HepG2 (cell line): Measurements from ENCODE around the gene ACP7. TPM values are rescaled to one million over a fixed set of nuclear protein-coding genes. Genes with fewer than 3 reads are reported as not detected.

Experiments
- ETV5 ChIP-seq: IDR thresholded peaks from 2 replicates; pipeline ENCODE4 v1.6.1; 2018; ENCODE audit warnings: missing biosample characterization, missing genetic modification reagents, inconsistent platforms, borderline replicate concordance
- FLYWCH1 ChIP-seq: sonication (generic); formaldehyde crosslinking; IDR thresholded peaks from 2 replicates; pipeline ENCODE4 v1.8.1; 2023; ENCODE audit warnings: mild to moderate bottlenecking, missing genetic modification reagents
- MYC ChIP-seq: sonication (generic); formaldehyde crosslinking; IDR thresholded peaks from 2 replicates; pipeline ENCODE4 v1.9.0; 2021; ENCODE audit warnings: missing genetic modification reagents, borderline replicate concordance
- NPAS2 ChIP-seq: sonication (generic); formaldehyde crosslinking; IDR thresholded peaks from 2 replicates; pipeline ENCODE4 v1.8.0; 2022; ENCODE audit warnings: mild to moderate bottlenecking, missing genetic modification reagents, borderline replicate concordance
- PATZ1 ChIP-seq: sonication (generic); formaldehyde crosslinking; IDR thresholded peaks from 2 replicates; pipeline ENCODE4 v1.4.0; 2020; ENCODE audit warnings: missing genetic modification reagents
- RORA ChIP-seq: sonication (generic); formaldehyde crosslinking; IDR thresholded peaks from 2 replicates; pipeline ENCODE4 v1.5.0; 2020; ENCODE audit warnings: mild to moderate bottlenecking, missing genetic modification reagents, moderate library complexity
- SAP130 ChIP-seq: IDR thresholded peaks from 2 replicates; pipeline ENCODE4 v1.6.1; 2016; ENCODE audit warnings: low read depth
- SOX13 ChIP-seq, 3 experiments: fragments of 450-650 bp in 1 of 3; sonication (generic) in 1 of 3; formaldehyde crosslinking in 1 of 3; IDR thresholded peaks in 2 of 3; conservative IDR thresholded peaks in 1 of 3; 2 replicates each; pipeline versions ENCODE4 v1.5.0 to v1.6.1; 2016 to 2020; ENCODE audit warnings: antibody characterized with exemption in 1 of 3, mild to moderate bottlenecking in 1 of 3, missing compliant biosample characterization in 1 of 3, missing genetic modification reagents in 1 of 3, moderate library complexity in 1 of 3
- SSRP1 ChIP-seq: IDR thresholded peaks from 2 replicates; pipeline ENCODE4 v1.6.1; 2016; ENCODE audit warnings: control low read depth
- ZIK1 ChIP-seq: sonication (generic); formaldehyde crosslinking; IDR thresholded peaks from 2 replicates; pipeline ENCODE4 v1.5.0; 2020; ENCODE audit warnings: mild to moderate bottlenecking, low read depth, missing genetic modification reagents, borderline replicate concordance
- ZNF484 ChIP-seq: sonication (generic); formaldehyde crosslinking; IDR thresholded peaks from 2 replicates; pipeline ENCODE4 v1.5.1; 2020; ENCODE audit warnings: mild to moderate bottlenecking, low read depth, missing genetic modification reagents, borderline replicate concordance
- ZNF660 ChIP-seq: sonication (generic); formaldehyde crosslinking; IDR thresholded peaks from 2 replicates; pipeline ENCODE4 v1.5.1; 2020; ENCODE audit warnings: mild to moderate bottlenecking, low read depth, missing genetic modification reagents, borderline replicate concordance
- ZNF710 ChIP-seq: sonication (generic); formaldehyde crosslinking; IDR thresholded peaks from 2 replicates; pipeline ENCODE4 v1.5.0; 2020; ENCODE audit warnings: mild to moderate bottlenecking, missing genetic modification reagents, borderline replicate concordance
- ZNF780A ChIP-seq: sonication (generic); formaldehyde crosslinking; IDR thresholded peaks from 2 replicates; pipeline ENCODE4 v1.8.0; 2022; ENCODE audit warnings: mild to moderate bottlenecking, missing genetic modification reagents, moderate library complexity
- polyA plus RNA-seq, 8 experiments: library from polyadenylated mRNA; depleted of rRNA in 3 of 8; stranded (reverse) in 7 of 8; unstranded in 1 of 8; fragments of >200 nt; fragmentation: Illumina TruSeq in 4 of 8; extraction: Trizol in 4 of 8; gene quantifications; 2 replicates each; pipeline versions ENCODE4 v1.2.1 to v1.2.3, GENCODE V29; 2011 to 2016; ENCODE audit warnings: low read depth in 4 of 8, missing spikeins in 1 of 8, mixed read lengths in 1 of 8; ENCODE audit not compliant: insufficient read depth in 1 of 8
- total RNA-seq, 5 experiments: library from RNA; depleted of rRNA; stranded (reverse); fragments of >200 nt; fragmentation: Illumina TruSeq; extraction: Trizol; gene quantifications; 2 replicates each; pipeline ENCODE4 v1.2.3, GENCODE V29; 2016; ENCODE audit warnings: low read depth in 1 of 5
- TF ChIP-seq, protein P1 (sequence below): sonication (generic); formaldehyde crosslinking; IDR thresholded peaks from 2 replicates; pipeline ENCODE4 v1.8.1; 2023; ENCODE audit warnings: mild to moderate bottlenecking, missing genetic modification reagents
- TF ChIP-seq, protein P2 (sequence below): sonication (generic); formaldehyde crosslinking; IDR thresholded peaks from 2 replicates; pipeline ENCODE4 v1.4.0; 2020; ENCODE audit warnings: missing genetic modification reagents
- TF ChIP-seq, protein P3 (sequence below): sonication (generic); formaldehyde crosslinking; IDR thresholded peaks from 2 replicates; pipeline ENCODE4 v1.9.0; 2021; ENCODE audit warnings: missing genetic modification reagents, borderline replicate concordance

The ACP7 gene
- total and polyA plus RNA-seq, 2 of the 13 experiments (the other 11 are each of a cell fraction or from before 2014, with no cell fraction given) = not detected

DNA sequence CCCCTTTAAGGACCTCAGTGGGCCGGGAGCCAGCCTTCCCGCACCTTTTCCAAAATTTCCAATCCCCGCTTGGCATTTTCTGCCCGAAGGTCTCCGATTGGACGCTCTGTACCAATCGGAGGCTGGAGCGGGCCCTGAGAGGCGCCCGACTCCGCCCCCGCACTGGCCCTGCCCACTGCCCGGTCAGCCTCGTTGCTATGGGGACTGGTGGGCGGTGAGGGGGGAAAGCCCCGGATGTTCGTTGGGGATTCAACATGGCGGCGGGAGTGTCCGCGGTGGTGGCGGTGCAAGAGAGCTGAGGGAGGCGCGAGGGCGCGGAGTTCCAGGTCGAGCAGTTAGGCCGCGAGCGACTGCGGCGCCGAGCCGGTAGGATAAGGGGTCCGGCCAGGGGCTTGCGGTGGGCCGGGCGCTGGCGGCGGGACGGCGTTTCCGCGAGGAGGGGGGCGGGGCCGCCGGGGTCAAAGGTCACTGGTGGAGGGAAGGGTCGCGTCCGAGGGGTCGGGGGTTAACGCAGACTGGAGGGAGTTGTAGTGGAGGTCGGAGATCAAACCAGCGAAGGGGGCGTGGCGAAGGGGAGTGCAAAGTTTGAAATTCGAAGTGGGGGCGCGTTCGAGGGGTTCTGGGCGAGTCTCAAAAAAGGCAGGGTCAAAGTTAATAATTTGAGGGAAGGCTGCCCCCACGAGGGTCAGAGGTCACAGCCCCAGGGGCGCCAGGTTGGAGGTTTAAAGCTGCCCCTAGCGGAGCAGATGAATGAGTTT, 41.6 kb downstream of the ACP7 start, which contains the start of gene PAK4 (continued):
- no peak for TF ChIP-seq SOX13 (IDR thresholded peaks at IDR 0.05)
- TF ChIP-seq SOX13 (CRISPR knock-in tag; conservative IDR thresholded peaks at IDR 0.05 in 1 of 2, IDR thresholded peaks at IDR 0.05 in 1 of 2) = no peak; a peak in 1 of 4 replicates
- TF ChIP-seq MYC (CRISPR knock-in tag) = peak; percentile 67; the same call in 1 of the 2 replicates
- TF ChIP-seq ZNF710 = no peak
- TF ChIP-seq ZNF660 (CRISPR knock-in tag) = no peak
- no peak for TF ChIP-seq ZNF780A (CRISPR knock-in tag)
- no peak for TF ChIP-seq ZIK1 (CRISPR knock-in tag)
- TF ChIP-seq ETV5 = peak; percentile 81
- no peak for TF ChIP-seq FLYWCH1 (CRISPR knock-in tag)
- peak; percentile 90 for TF ChIP-seq SAP130 (CRISPR knock-in tag)
- TF ChIP-seq, protein P1, sequence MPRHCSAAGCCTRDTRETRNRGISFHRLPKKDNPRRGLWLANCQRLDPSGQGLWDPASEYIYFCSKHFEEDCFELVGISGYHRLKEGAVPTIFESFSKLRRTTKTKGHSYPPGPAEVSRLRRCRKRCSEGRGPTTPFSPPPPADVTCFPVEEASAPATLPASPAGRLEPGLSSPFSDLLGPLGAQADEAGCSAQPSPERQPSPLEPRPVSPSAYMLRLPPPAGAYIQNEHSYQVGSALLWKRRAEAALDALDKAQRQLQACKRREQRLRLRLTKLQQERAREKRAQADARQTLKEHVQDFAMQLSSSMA (CRISPR knock-in tag) = 0 out of 2 replicates have a peak, but pooled peaks have one; percentile 77
- no peak for TF ChIP-seq SSRP1
- TF ChIP-seq, protein P2, sequence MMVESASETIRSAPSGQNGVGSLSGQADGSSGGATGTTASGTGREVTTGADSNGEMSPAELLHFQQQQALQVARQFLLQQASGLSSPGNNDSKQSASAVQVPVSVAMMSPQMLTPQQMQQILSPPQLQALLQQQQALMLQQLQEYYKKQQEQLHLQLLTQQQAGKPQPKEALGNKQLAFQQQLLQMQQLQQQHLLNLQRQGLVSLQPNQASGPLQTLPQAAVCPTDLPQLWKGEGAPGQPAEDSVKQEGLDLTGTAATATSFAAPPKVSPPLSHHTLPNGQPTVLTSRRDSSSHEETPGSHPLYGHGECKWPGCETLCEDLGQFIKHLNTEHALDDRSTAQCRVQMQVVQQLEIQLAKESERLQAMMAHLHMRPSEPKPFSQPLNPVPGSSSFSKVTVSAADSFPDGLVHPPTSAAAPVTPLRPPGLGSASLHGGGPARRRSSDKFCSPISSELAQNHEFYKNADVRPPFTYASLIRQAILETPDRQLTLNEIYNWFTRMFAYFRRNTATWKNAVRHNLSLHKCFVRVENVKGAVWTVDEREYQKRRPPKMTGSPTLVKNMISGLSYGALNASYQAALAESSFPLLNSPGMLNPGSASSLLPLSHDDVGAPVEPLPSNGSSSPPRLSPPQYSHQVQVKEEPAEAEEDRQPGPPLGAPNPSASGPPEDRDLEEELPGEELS (CRISPR knock-in tag) = no peak
- TF ChIP-seq, protein P3, sequence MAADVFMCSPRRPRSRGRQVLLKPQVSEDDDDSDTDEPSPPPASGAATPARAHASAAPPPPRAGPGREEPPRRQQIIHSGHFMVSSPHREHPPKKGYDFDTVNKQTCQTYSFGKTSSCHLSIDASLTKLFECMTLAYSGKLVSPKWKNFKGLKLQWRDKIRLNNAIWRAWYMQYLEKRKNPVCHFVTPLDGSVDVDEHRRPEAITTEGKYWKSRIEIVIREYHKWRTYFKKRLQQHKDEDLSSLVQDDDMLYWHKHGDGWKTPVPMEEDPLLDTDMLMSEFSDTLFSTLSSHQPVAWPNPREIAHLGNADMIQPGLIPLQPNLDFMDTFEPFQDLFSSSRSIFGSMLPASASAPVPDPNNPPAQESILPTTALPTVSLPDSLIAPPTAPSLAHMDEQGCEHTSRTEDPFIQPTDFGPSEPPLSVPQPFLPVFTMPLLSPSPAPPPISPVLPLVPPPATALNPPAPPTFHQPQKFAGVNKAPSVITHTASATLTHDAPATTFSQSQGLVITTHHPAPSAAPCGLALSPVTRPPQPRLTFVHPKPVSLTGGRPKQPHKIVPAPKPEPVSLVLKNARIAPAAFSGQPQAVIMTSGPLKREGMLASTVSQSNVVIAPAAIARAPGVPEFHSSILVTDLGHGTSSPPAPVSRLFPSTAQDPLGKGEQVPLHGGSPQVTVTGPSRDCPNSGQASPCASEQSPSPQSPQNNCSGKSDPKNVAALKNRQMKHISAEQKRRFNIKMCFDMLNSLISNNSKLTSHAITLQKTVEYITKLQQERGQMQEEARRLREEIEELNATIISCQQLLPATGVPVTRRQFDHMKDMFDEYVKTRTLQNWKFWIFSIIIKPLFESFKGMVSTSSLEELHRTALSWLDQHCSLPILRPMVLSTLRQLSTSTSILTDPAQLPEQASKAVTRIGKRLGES (CRISPR knock-in tag) = no peak
- TF ChIP-seq ZNF484 = no peak
- TF ChIP-seq PATZ1 = peak; percentile 67
- no peak for TF ChIP-seq RORA (CRISPR knock-in tag)
- no peak for TF ChIP-seq NPAS2 (CRISPR knock-in tag)
